H9 (cell line): ENCODE data around the gene RPL35. TPM values are rescaled to one million over a fixed set of nuclear protein-coding genes. Genes with fewer than 3 reads are reported as not detected.

ENCODE experiments used
- DNase-seq: peaks from one replicate; pipeline ENCODE4 v3.0.0-alpha.2; 2017
- H2AFZ ChIP-seq: one replicate; pipeline ENCODE4 v1.6.1; 2013; ENCODE audit warnings: mild to moderate bottlenecking, low read length, control low read depth, moderate library complexity
- H2AK5ac ChIP-seq: 2 replicates; pipeline ENCODE4 v1.6.1; 2013; ENCODE audit warnings: low read length, control low read depth, mixed read lengths; ENCODE audit not compliant: insufficient read length
- H2BK120ac ChIP-seq: one replicate; pipeline ENCODE4 v1.6.1; 2013; ENCODE audit warnings: low read depth, mild to moderate bottlenecking, low read length, control low read depth, inconsistent platforms; ENCODE audit not compliant: poor library complexity, severe bottlenecking
- H2BK12ac ChIP-seq: 2 replicates; pipeline ENCODE4 v1.6.1; 2013; ENCODE audit warnings: low read length, control low read depth, mixed read lengths, low read depth; ENCODE audit not compliant: insufficient read length
- H2BK15ac ChIP-seq: 2 replicates; pipeline ENCODE4 v1.6.1; 2013; ENCODE audit warnings: low read depth, low read length, control low read depth
- H2BK20ac ChIP-seq: one replicate; pipeline ENCODE4 v1.6.1; 2013; ENCODE audit warnings: low read depth, mild to moderate bottlenecking, low read length, control low read depth, inconsistent platforms; ENCODE audit not compliant: poor library complexity, severe bottlenecking
- H2BK5ac ChIP-seq: 2 replicates; pipeline ENCODE4 v1.6.1; 2013; ENCODE audit warnings: low read length, control low read depth, mixed read lengths; ENCODE audit not compliant: insufficient read length
- H3K14ac ChIP-seq: 2 replicates; pipeline ENCODE4 v1.6.1; 2013; ENCODE audit warnings: low read length, control low read depth; ENCODE audit not compliant: insufficient read depth
- H3K18ac ChIP-seq: 2 replicates; pipeline ENCODE4 v1.6.1; 2013; ENCODE audit warnings: low read depth, mild to moderate bottlenecking, mixed read lengths, low read length, control low read depth; ENCODE audit not compliant: insufficient read length
- H3K23ac ChIP-seq: 2 replicates; pipeline ENCODE4 v1.6.1; 2013; ENCODE audit warnings: low read length, control low read depth, mixed read lengths, low read depth; ENCODE audit not compliant: insufficient read length
- H3K23me2 ChIP-seq: 2 replicates; pipeline ENCODE4 v1.6.1; 2013; ENCODE audit warnings: low read depth, mild to moderate bottlenecking, mixed read lengths, low read length, control low read depth; ENCODE audit not compliant: insufficient read length, poor library complexity, severe bottlenecking
- H3K27ac ChIP-seq: 2 replicates; pipeline ENCODE4 v1.5.1; 2013; ENCODE audit warnings: low read length, control low read depth, mixed read lengths, low read depth; ENCODE audit not compliant: insufficient read length
- H3K27me3 ChIP-seq: 2 replicates; pipeline ENCODE4 v1.6.1; 2013; ENCODE audit warnings: low read length, control low read depth, inconsistent platforms; ENCODE audit not compliant: insufficient read depth
- H3K4ac ChIP-seq: 2 replicates; pipeline ENCODE4 v1.6.1; 2013; ENCODE audit warnings: low read depth, mild to moderate bottlenecking, control low read depth, inconsistent platforms, low read length, moderate library complexity
- H3K4me1 ChIP-seq: 2 replicates; pipeline ENCODE4 v1.6.1; 2013; ENCODE audit warnings: low read length, control low read depth, inconsistent platforms; ENCODE audit not compliant: insufficient read depth
- H3K4me2 ChIP-seq: 2 replicates; pipeline ENCODE4 v1.6.1; 2013; ENCODE audit warnings: low read length, control low read depth, mixed read lengths; ENCODE audit not compliant: insufficient read length, insufficient read depth
- H3K56ac ChIP-seq: 2 replicates; pipeline ENCODE4 v1.6.1; 2013; ENCODE audit warnings: low read depth, mild to moderate bottlenecking, mixed read lengths, low read length, control low read depth; ENCODE audit not compliant: insufficient read length
- H3K79me1 ChIP-seq: 2 replicates; pipeline ENCODE4 v1.6.1; 2013; ENCODE audit warnings: low read depth, mild to moderate bottlenecking, moderate library complexity, low read length, control low read depth, inconsistent platforms; ENCODE audit not compliant: insufficient read depth, poor library complexity, severe bottlenecking
- H3K79me2 ChIP-seq: 2 replicates; pipeline ENCODE4 v1.6.1; 2013; ENCODE audit warnings: low read length, control low read depth, inconsistent platforms; ENCODE audit not compliant: insufficient read depth
- H3K9ac ChIP-seq: 2 replicates; pipeline ENCODE4 v1.6.1; 2013; ENCODE audit warnings: low read length, control low read depth, mixed read lengths; ENCODE audit not compliant: insufficient read length; ENCODE audit errors: extremely low read depth
- H3K9me3 ChIP-seq: one replicate; pipeline ENCODE4 v1.6.1; 2013; ENCODE audit warnings: low read depth, low read length, inconsistent platforms; ENCODE audit not compliant: control insufficient read depth
- H3T11ph ChIP-seq: one replicate; pipeline ENCODE4 v1.6.1; 2013; ENCODE audit warnings: mild to moderate bottlenecking, low read length, control low read depth, inconsistent platforms
- H4K20me1 ChIP-seq: one replicate; pipeline ENCODE4 v1.6.1; 2013; ENCODE audit not compliant: control insufficient read depth, insufficient read length, insufficient read depth
- H4K5ac ChIP-seq: 2 replicates; pipeline ENCODE4 v1.6.1; 2013; ENCODE audit warnings: low read depth, mild to moderate bottlenecking, mixed read lengths, low read length, control low read depth; ENCODE audit not compliant: insufficient read length
- H4K8ac ChIP-seq: replicated peaks from 2 replicates; pipeline ENCODE4 v1.6.1; 2013; ENCODE audit warnings: low read length, control low read depth, mixed read lengths, low read depth; ENCODE audit not compliant: insufficient read length
- H4K91ac ChIP-seq: 2 replicates; pipeline ENCODE4 v1.6.1; 2013; ENCODE audit warnings: low read depth, mild to moderate bottlenecking, moderate library complexity, mixed read lengths, low read length, control low read depth; ENCODE audit not compliant: insufficient read length
- H3K27ac Mint-ChIP-seq, 3 experiments: 2 replicates in 2 of 3; 3 replicates in 1 of 3; pipeline ENCODE4 v1.8.0; 2020 to 2021; ENCODE audit warnings: mixed read lengths in 3 of 3, mild to moderate bottlenecking in 1 of 3, moderate library complexity in 1 of 3
- H3K27me3 Mint-ChIP-seq: 2 replicates; pipeline ENCODE4 v1.8.0; 2021; ENCODE audit warnings: low read depth, mild to moderate bottlenecking, moderate library complexity, mixed read lengths
- H3K36me3 Mint-ChIP-seq, 3 experiments: 2 replicates in 2 of 3; 3 replicates in 1 of 3; pipeline ENCODE4 v1.8.0; 2020 to 2021; ENCODE audit warnings: low read depth in 3 of 3, mixed read lengths in 3 of 3; ENCODE audit not compliant: insufficient read depth in 1 of 3
- H3K4me1 Mint-ChIP-seq, 2 experiments: 2 replicates each; pipeline ENCODE4 v1.8.0; 2020; ENCODE audit warnings: mixed read lengths in 2 of 2
- H3K4me3 Mint-ChIP-seq, 2 experiments: 2 replicates in 1 of 2; 3 replicates in 1 of 2; pipeline ENCODE4 v1.8.0; 2020 to 2021; ENCODE audit warnings: mild to moderate bottlenecking in 2 of 2, mixed read lengths in 2 of 2, moderate library complexity in 1 of 2
- H3K9me3 Mint-ChIP-seq, 2 experiments: 2 replicates in 1 of 2; 3 replicates in 1 of 2; pipeline ENCODE4 v1.8.0; 2020; ENCODE audit warnings: mild to moderate bottlenecking in 2 of 2, mixed read lengths in 2 of 2, moderate library complexity in 1 of 2
- CTCF ChIP-seq: fragments of 200-600 bp; sonication (generic); conservative IDR thresholded peaks from 3 replicates; pipeline ENCODE4 v1.8.0; 2021; ENCODE audit warnings: antibody characterized with exemption, mild to moderate bottlenecking
- WGBS: extraction: QIAGEN DNeasy Blood & Tissue Kit; methylation state at CpG from one replicate; pipeline ENCODE4 v1.1.7; 2013; ENCODE audit warnings: missing lambda C conversion rate, low lambda C conversion rate, mixed read lengths; ENCODE audit not compliant: insufficient read length; ENCODE audit errors: extremely low coverage; 5-methylcytosine and 5-hydroxymethylcytosine counted together
- total RNA-seq: library from RNA; stranded (reverse); gene quantifications from 2 replicates; pipeline ENCODE4 v1.2.1, GENCODE V29; 2021

Gene RPL35
- total RNA-seq, 1 experiment from 2014 or later: 1,840 TPM

GRCh38 chr9:124886866-124887492 is 25.2 kb upstream of the RPL35 start:
- H3K23me2 ChIP-seq: no peaks in the 10 kb centered on the region
- no peaks in the 10 kb centered on the region for H3K27me3 ChIP-seq
- H3K23ac ChIP-seq: no peak overlapping the region
- H3K4me1 ChIP-seq: no peaks in the 10 kb centered on the region; the same call in 1 of the 2 replicates
- H3K4me2 ChIP-seq: no peak overlapping the region
- H3K9me3 ChIP-seq: no peaks in the 10 kb centered on the region
- H3K79me2 ChIP-seq: no peaks in the 10 kb centered on the region
- H2AFZ ChIP-seq: no peak overlapping the region
- no peak overlapping the region for H3K56ac ChIP-seq
- no peak overlapping the region for H2BK20ac ChIP-seq
- H2AK5ac ChIP-seq: no peak overlapping the region
- TF ChIP-seq CTCF: no peak
- H3K4me3 Mint-ChIP-seq: no peak overlapping the region
- no peak overlapping the region for H2BK5ac ChIP-seq
- H4K5ac ChIP-seq: no peak overlapping the region
- H3T11ph ChIP-seq: no peak overlapping the region
- H3K14ac ChIP-seq: no peak overlapping the region
- no peak overlapping the region for H2BK15ac ChIP-seq
- DNase-seq: no peak
- H4K91ac ChIP-seq: no peak overlapping the region
- no peak overlapping the region for H2BK120ac ChIP-seq
- no peaks in the 10 kb centered on the region for H4K20me1 ChIP-seq
- H3K27ac ChIP-seq: no peak overlapping the region
- H2BK12ac ChIP-seq: no peak overlapping the region
- H3K9ac ChIP-seq: no peak overlapping the region
- H3K4me1 Mint-ChIP-seq: peaks cover 14 to 16% of the 10 kb centered on the region in 2 experiments
- WGBS: no CpG with 5 or more reads among the region's 17 CpGs
- H3K27me3 Mint-ChIP-seq: no peaks in the 10 kb centered on the region
- H3K79me1 ChIP-seq: no peaks in the 10 kb centered on the region
- H4K8ac ChIP-seq: no peak overlapping the region
- H3K4ac ChIP-seq: no peak overlapping the region
- H3K18ac ChIP-seq: no peak overlapping the region
- peaks cover 3 to 15% (median 10%) of the 10 kb centered on the region in 3 experiments; a peak in 4 of 7 replicates for H3K36me3 Mint-ChIP-seq
- H3K27ac Mint-ChIP-seq: peak overlapping the region; percentile 14 to 47 (median 15); a peak in 2 of 7 replicates
- H3K9me3 Mint-ChIP-seq: no peaks in the 10 kb centered on the region; a peak in 1 of 5 replicates
